GM23248 (cell line): ENCODE results near the gene GJC3.

Source experiments
- EZH2 ChIP-seq: fragments of 200-600 bp; sonication (generic); IDR thresholded peaks from 2 replicates; pipeline ENCODE4 v1.6.1; 2018; ENCODE audit warnings: antibody characterized with exemption, mild to moderate bottlenecking; ENCODE audit not compliant: insufficient read depth, poor library complexity, severe bottlenecking
- EZH2phosphoT487 ChIP-seq: fragments of 200-600 bp; sonication (generic); IDR thresholded peaks from 2 replicates; pipeline ENCODE4 v1.6.1; 2018; ENCODE audit warnings: antibody characterized with exemption, moderate library complexity, mild to moderate bottlenecking, low read depth; ENCODE audit not compliant: insufficient read depth

- no peak for TF ChIP-seq EZH2
- no peak for TF ChIP-seq EZH2phosphoT487
Measured at GRCh38 chr7:99927536-99927935, 1.9 kb downstream of the GJC3 start.
